SU-DHL-6 (cell line): ENCODE measurements around the gene CHST6.

Source experiments
- EZH2phosphoT487 ChIP-seq: fragments of 200-600 bp; sonication (generic), shearing (Covaris generic); conservative IDR thresholded peaks from 2 replicates; pipeline ENCODE4 v1.6.1; 2018; ENCODE audit warnings: mild to moderate bottlenecking, antibody characterized with exemption, low read length, moderate library complexity, mixed read lengths
- TF ChIP-seq, protein P1 (sequence below): fragments of 200-600 bp; sonication (generic); IDR thresholded peaks from one replicate; pipeline ENCODE4 v1.5.1; 2017; ENCODE audit warnings: antibody characterized with exemption, mild to moderate bottlenecking, low read length, moderate library complexity; ENCODE audit not compliant: insufficient read depth, poor library complexity, severe bottlenecking

DNA sequence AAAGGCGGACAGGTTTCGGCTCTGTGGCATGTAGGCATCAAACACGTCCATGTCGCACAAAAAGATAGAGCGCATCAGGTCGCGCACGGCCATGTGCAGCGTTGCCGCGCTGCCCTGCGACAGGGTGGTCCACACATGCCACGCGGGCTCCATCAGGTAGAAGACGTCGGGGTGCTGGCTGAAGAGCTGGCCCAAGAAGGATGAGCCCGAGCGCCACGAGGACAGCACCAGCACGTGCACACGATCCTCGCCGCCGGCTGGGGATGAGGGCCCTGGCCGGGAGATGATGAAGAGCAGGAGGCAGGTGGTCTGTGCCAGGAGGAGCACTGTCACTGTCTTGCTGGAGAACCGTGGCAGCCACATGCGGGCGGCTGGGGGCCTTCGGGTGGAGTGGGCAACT lies 34.7 kb upstream of the CHST6 start:
- TF ChIP-seq, protein P1, sequence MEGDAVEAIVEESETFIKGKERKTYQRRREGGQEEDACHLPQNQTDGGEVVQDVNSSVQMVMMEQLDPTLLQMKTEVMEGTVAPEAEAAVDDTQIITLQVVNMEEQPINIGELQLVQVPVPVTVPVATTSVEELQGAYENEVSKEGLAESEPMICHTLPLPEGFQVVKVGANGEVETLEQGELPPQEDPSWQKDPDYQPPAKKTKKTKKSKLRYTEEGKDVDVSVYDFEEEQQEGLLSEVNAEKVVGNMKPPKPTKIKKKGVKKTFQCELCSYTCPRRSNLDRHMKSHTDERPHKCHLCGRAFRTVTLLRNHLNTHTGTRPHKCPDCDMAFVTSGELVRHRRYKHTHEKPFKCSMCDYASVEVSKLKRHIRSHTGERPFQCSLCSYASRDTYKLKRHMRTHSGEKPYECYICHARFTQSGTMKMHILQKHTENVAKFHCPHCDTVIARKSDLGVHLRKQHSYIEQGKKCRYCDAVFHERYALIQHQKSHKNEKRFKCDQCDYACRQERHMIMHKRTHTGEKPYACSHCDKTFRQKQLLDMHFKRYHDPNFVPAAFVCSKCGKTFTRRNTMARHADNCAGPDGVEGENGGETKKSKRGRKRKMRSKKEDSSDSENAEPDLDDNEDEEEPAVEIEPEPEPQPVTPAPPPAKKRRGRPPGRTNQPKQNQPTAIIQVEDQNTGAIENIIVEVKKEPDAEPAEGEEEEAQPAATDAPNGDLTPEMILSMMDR: no peak
- no peak for TF ChIP-seq EZH2phosphoT487
